H1 (cell line): ENCODE data around the gene CDK5. TPM values are rescaled to one million over a fixed set of nuclear protein-coding genes. Genes with fewer than 3 reads are reported as not detected.

Experiments
- CTCF ChIA-PET: fragments of 300-600 bp; sonication (Branson Sonifier 250); formaldehyde crosslinking; loops from one replicate; lab custom pipeline; 2021; ENCODE audit not compliant: partially characterized antibody; lab: Charles Lee
- POLR2A ChIA-PET: fragments of 300-600 bp; sonication (Branson Sonifier 250); formaldehyde crosslinking; loops from one replicate; lab custom pipeline; 2021; ENCODE audit warnings: inconsistent platforms; ENCODE audit not compliant: partially characterized antibody; lab: Charles Lee
- DNase-seq, 2 experiments: peaks; one replicate each; pipeline versions ENCODE4 v3.0.0 to v3.0.0-alpha.2; 2010 to 2022; ENCODE audit warnings: low spot score in 2 of 2, low read depth in 1 of 2, mixed read lengths in 1 of 2
- FAIRE-seq: peaks from 2 replicates; lab custom pipeline; 2011; peaks lifted over from hg19 to GRCh38; lab: Jason Lieb, UNC
- H2AFZ ChIP-seq: 2 replicates; pipeline ENCODE4 v1.8.1; 2012; ENCODE audit warnings: low read length, inconsistent platforms
- H2AK5ac ChIP-seq: 2 replicates; pipeline ENCODE4 v1.6.1; 2013; ENCODE audit warnings: low read depth, low read length
- H2BK120ac ChIP-seq: replicated peaks from 2 replicates; pipeline ENCODE3; 2013; ENCODE audit warnings: low read depth, low read length, inconsistent platforms
- H2BK12ac ChIP-seq: 2 replicates; pipeline ENCODE4 v1.6.1; 2013; ENCODE audit warnings: low read depth, low read length
- H2BK15ac ChIP-seq: 2 replicates; pipeline ENCODE4 v1.6.1; 2013; ENCODE audit warnings: low read length
- H2BK20ac ChIP-seq: 2 replicates; pipeline ENCODE4 v1.6.1; 2013; ENCODE audit warnings: low read length
- H2BK5ac ChIP-seq: 2 replicates; pipeline ENCODE4 v1.6.1; 2013; ENCODE audit warnings: low read depth, low read length
- H3K14ac ChIP-seq: 2 replicates; pipeline ENCODE4 v1.6.1; 2013; ENCODE audit warnings: inconsistent platforms; ENCODE audit not compliant: insufficient read length
- H3K18ac ChIP-seq: 2 replicates; pipeline ENCODE4 v1.6.1; 2013; ENCODE audit warnings: low read length; ENCODE audit errors: extremely low read depth
- H3K23ac ChIP-seq: 2 replicates; pipeline ENCODE4 v1.6.1; 2013; ENCODE audit warnings: inconsistent platforms; ENCODE audit not compliant: insufficient read length
- H3K23me2 ChIP-seq: 2 replicates; pipeline ENCODE4 v1.6.1; 2013; ENCODE audit warnings: low read depth, low read length
- H3K27ac ChIP-seq: 2 replicates; pipeline ENCODE4 v1.6.1; 2011; ENCODE audit warnings: low read depth, low read length, inconsistent platforms
- H3K27me3 ChIP-seq, 4 experiments: replicated peaks in 1 of 4; 1 replicate in 1 of 4; 2 replicates in 3 of 4; pipeline versions ENCODE4 v1.6.1 to v1.8.1; 2011 to 2013; ENCODE audit warnings: low read length in 3 of 4, mild to moderate bottlenecking in 3 of 4, inconsistent platforms in 2 of 4, mixed read lengths in 2 of 4, moderate library complexity in 1 of 4; ENCODE audit not compliant: control insufficient read depth in 3 of 4, insufficient read depth in 3 of 4; ENCODE audit errors: extremely low read depth in 1 of 4
- H3K36me3 ChIP-seq, 4 experiments: 2 replicates each; pipeline versions ENCODE4 v1.6.1 to v1.8.1; 2011 to 2013; ENCODE audit warnings: mild to moderate bottlenecking in 4 of 4, low read length in 3 of 4, moderate library complexity in 2 of 4, control low read depth in 1 of 4, inconsistent platforms in 1 of 4; ENCODE audit not compliant: insufficient read depth in 4 of 4, control insufficient read depth in 2 of 4
- H3K4ac ChIP-seq: replicated peaks from 2 replicates; pipeline ENCODE3; 2013; ENCODE audit warnings: low read length, low read depth, mixed read lengths, inconsistent platforms; ENCODE audit not compliant: insufficient read length
- H3K4me1 ChIP-seq, 4 experiments: replicated peaks in 1 of 4; 1 replicate in 1 of 4; 2 replicates in 3 of 4; pipeline versions ENCODE4 v1.6.1 to v1.8.1; 2011 to 2013; ENCODE audit warnings: low read length in 3 of 4, inconsistent platforms in 2 of 4, mixed read lengths in 1 of 4; ENCODE audit not compliant: insufficient read depth in 4 of 4, control insufficient read depth in 3 of 4
- H3K4me2 ChIP-seq, 2 experiments: 2 replicates each; pipeline versions ENCODE4 v1.6.1 to v1.8.1; 2011 to 2013; ENCODE audit warnings: low read depth in 2 of 2, low read length in 2 of 2, control low read depth in 1 of 2, inconsistent platforms in 1 of 2, mild to moderate bottlenecking in 1 of 2; ENCODE audit not compliant: insufficient read depth in 1 of 2
- H3K4me3 ChIP-seq, 4 experiments: fragments of 200-600, 300-600 bp in 1 of 4; sonication (generic), shearing (Covaris generic), sonication (Bioruptor Twin) in 1 of 4; 2 replicates each; pipeline versions ENCODE4 v1.5.1 to v1.8.1; 2011 to 2016; ENCODE audit warnings: low read length in 4 of 4, low read depth in 3 of 4, control low read depth in 2 of 4, inconsistent platforms in 2 of 4, mild to moderate bottlenecking in 2 of 4, mixed read lengths in 1 of 4, moderate library complexity in 1 of 4; ENCODE audit not compliant: insufficient read depth in 2 of 4; ENCODE audit errors: extremely low read depth in 1 of 4
- H3K56ac ChIP-seq: replicated peaks from 2 replicates; pipeline ENCODE3; 2013; ENCODE audit warnings: low read depth, mild to moderate bottlenecking, mixed read lengths, low read length, inconsistent platforms; ENCODE audit not compliant: insufficient read length
- H3K79me1 ChIP-seq: 2 replicates; pipeline ENCODE4 v1.6.1; 2013; ENCODE audit warnings: low read depth, low read length, control low read depth
- H3K79me2 ChIP-seq, 2 experiments: 2 replicates each; pipeline versions ENCODE4 v1.6.1 to v1.8.1; 2012 to 2013; ENCODE audit warnings: low read length in 2 of 2, mild to moderate bottlenecking in 2 of 2, inconsistent platforms in 1 of 2; ENCODE audit not compliant: insufficient read depth in 2 of 2, control insufficient read depth in 1 of 2
- H3K9ac ChIP-seq, 4 experiments: replicated peaks in 1 of 4; 1 replicate in 1 of 4; 2 replicates in 3 of 4; pipeline versions ENCODE4 v1.6.1 to v1.8.1; 2011 to 2013; ENCODE audit warnings: low read depth in 3 of 4, low read length in 3 of 4, control low read depth in 2 of 4, mild to moderate bottlenecking in 2 of 4, moderate library complexity in 2 of 4, inconsistent platforms in 1 of 4; ENCODE audit errors: extremely low read depth in 1 of 4
- H3K9me3 ChIP-seq, 2 experiments: 2 replicates each; pipeline versions ENCODE4 v1.6.1 to v1.8.1; 2012 to 2013; ENCODE audit warnings: mild to moderate bottlenecking in 2 of 2, moderate library complexity in 2 of 2, control low read depth in 1 of 2, inconsistent platforms in 1 of 2, low read depth in 1 of 2, low read length in 1 of 2, mixed read lengths in 1 of 2; ENCODE audit not compliant: insufficient read depth in 2 of 2
- H4K20me1 ChIP-seq, 2 experiments: replicated peaks in 1 of 2; 2 replicates each; pipeline versions ENCODE3 to v1.8.1; 2011 to 2013; ENCODE audit warnings: inconsistent platforms in 2 of 2, low read length in 2 of 2, mild to moderate bottlenecking in 1 of 2; ENCODE audit not compliant: insufficient read depth in 2 of 2, control insufficient read depth in 1 of 2
- H4K5ac ChIP-seq: 2 replicates; pipeline ENCODE4 v1.6.1; 2013; ENCODE audit warnings: low read length, low read depth, mixed read lengths, inconsistent platforms; ENCODE audit not compliant: insufficient read length
- H4K8ac ChIP-seq: 2 replicates; pipeline ENCODE4 v1.8.0; 2013; ENCODE audit warnings: mild to moderate bottlenecking, moderate library complexity, low read length, inconsistent platforms; ENCODE audit not compliant: insufficient read depth; ENCODE audit errors: extremely low read depth
- H4K91ac ChIP-seq: replicated peaks from 2 replicates; pipeline ENCODE3; 2013; ENCODE audit warnings: low read length, mixed read lengths, inconsistent platforms; ENCODE audit not compliant: insufficient read length
- CBX5 ChIP-seq: fragments of 300-800, 300-1000 bp; sonication (generic); IDR thresholded peaks from 2 replicates; pipeline ENCODE4 v1.7.1; 2016; ENCODE audit warnings: antibody characterized with exemption, low read length, low read depth
- CEBPB ChIP-seq: IDR thresholded peaks from 2 replicates; pipeline ENCODE4 v1.6.1; 2012; ENCODE audit warnings: low read depth, low read length
- JUND ChIP-seq: IDR thresholded peaks from 2 replicates; pipeline ENCODE4 v1.6.1; 2011; ENCODE audit warnings: mild to moderate bottlenecking, improper control_type of control experiment, low read length
- KDM4A ChIP-seq: IDR thresholded peaks from one replicate; pipeline ENCODE4 v1.7.1; 2012; ENCODE audit warnings: low read depth, mild to moderate bottlenecking, moderate library complexity, low read length, inconsistent platforms; ENCODE audit not compliant: severe bottlenecking
- KDM5A ChIP-seq: fragments of 200-600 bp; IDR thresholded peaks from 2 replicates; pipeline ENCODE4 v1.7.1; 2012; ENCODE audit warnings: mild to moderate bottlenecking, low read length, inconsistent platforms, mixed read lengths
- POLR2A ChIP-seq, 2 experiments: IDR thresholded peaks; 1 replicate in 1 of 2; 2 replicates in 1 of 2; pipeline ENCODE4 v1.6.1; 2011; ENCODE audit warnings: low read depth in 2 of 2, low read length in 2 of 2, mild to moderate bottlenecking in 2 of 2; ENCODE audit errors: control extremely low read depth in 1 of 2
- POLR2AphosphoS5 ChIP-seq: IDR thresholded peaks from 2 replicates; pipeline ENCODE4 v1.6.1; 2011; ENCODE audit warnings: low read depth, low read length
- RBBP5 ChIP-seq: IDR thresholded peaks from 2 replicates; pipeline ENCODE4 v1.7.1; 2012; ENCODE audit warnings: low read depth, mild to moderate bottlenecking, inconsistent platforms, low read length, moderate library complexity, borderline replicate concordance
- SAP30 ChIP-seq: fragments of 300-600 bp; sonication (generic); IDR thresholded peaks from 2 replicates; pipeline ENCODE4 v1.7.1; 2012; ENCODE audit warnings: low read length, moderate library complexity, mild to moderate bottlenecking, inconsistent platforms; ENCODE audit not compliant: insufficient read depth, insufficient replicate concordance
- SP1 ChIP-seq: IDR thresholded peaks from 2 replicates; pipeline ENCODE4 v1.6.1; 2011; ENCODE audit warnings: low read depth, low read length
- WGBS, 2 experiments: shearing (Covaris generic) in 1 of 2; methylation state at CpG; one replicate each; pipeline versions ENCODE4 v1.1.6 to v1.1.7; 2013 to 2015; ENCODE audit warnings: low lambda C conversion rate in 2 of 2, mixed read lengths in 2 of 2, inconsistent platforms in 1 of 2, low coverage in 1 of 2, missing lambda C conversion rate in 1 of 2; ENCODE audit not compliant: insufficient replicate concordance in 2 of 2, insufficient coverage in 1 of 2, insufficient read length in 1 of 2; ENCODE audit errors: extremely low coverage in 1 of 2, missing lambda C conversion rate in 1 of 2; 5-methylcytosine and 5-hydroxymethylcytosine counted together
- polyA plus RNA-seq, 7 experiments: library from polyadenylated mRNA; depleted of rRNA in 3 of 7; stranded (reverse) in 5 of 7; unstranded in 2 of 7; fragments of >200 nt in 5 of 7; fragments of 200-250 nt in 2 of 7; gene quantifications; 1 replicate in 5 of 7; 2 replicates in 1 of 7; 4 replicates in 1 of 7; pipeline versions ENCODE4 v1.2.1 to v1.2.3, GENCODE V29; 2011 to 2013; ENCODE audit warnings: missing spikeins in 2 of 7, mixed read lengths in 2 of 7
- total RNA-seq: library from RNA; stranded (reverse); fragmentation: NEBNext Ultra II Directional; extraction: Animal tissue kit (Norgen Biotek cat#: 25700); gene quantifications from 2 replicates; pipeline ENCODE4 v1.2.1, GENCODE V29; 2021
- TF ChIP-seq, protein P1 (sequence below): IDR thresholded peaks from 2 replicates; pipeline ENCODE4 v1.6.1; 2012; ENCODE audit warnings: inconsistent platforms

Gene CDK5
- total and polyA plus RNA-seq, 2 of the 8 experiments (the other 6 are each of a cell fraction or from before 2014, with no cell fraction given), result 22.8 to 37.2 TPM

DNA sequence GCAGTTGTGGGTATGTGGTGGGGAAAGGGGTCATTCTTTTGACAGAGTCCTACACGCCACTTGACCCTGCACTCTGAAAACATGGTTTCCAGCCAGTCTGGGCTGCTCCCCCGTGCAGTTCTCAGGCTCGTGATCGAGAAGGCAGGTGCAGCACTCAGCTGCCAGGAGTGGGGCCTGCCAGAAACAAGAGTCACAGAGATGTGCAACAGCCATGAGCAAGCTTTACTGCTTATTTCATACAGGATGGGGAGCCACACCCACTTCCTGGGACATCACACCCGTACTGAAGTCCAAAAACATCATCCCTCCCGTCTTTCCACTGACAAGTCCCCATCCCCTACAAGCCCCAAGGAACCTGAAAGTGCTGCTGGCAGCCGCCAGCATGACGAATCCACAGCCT lies 42.7 kb downstream of the CDK5 start:
- Histone ChIP-seq H3K23ac (no peak overlapping the region), H3K36me3 (no peaks in the 10 kb centered on the region), H2BK12ac (no peak overlapping the region), H3K4me3 (no peak overlapping the region), H3K79me1 (no peaks in the 10 kb centered on the region; the same call in 1 of the 2 replicates), H2BK20ac (no peak overlapping the region), H3K14ac (no peak overlapping the region), H3K9ac (no peak overlapping the region), H2AK5ac (no peak overlapping the region), H4K91ac (no peak overlapping the region), H4K5ac (no peak overlapping the region), H3K27ac (no peak overlapping the region), H3K9me3 (no peaks in the 10 kb centered on the region), H2BK15ac (no peak overlapping the region), H3K23me2 (peaks cover 7% of the 10 kb centered on the region; the same call in 1 of the 2 replicates), H3K27me3 (peaks cover 8 to 36% (median 30%) of the 10 kb centered on the region in 4 experiments), H4K20me1 (no peaks in the 10 kb centered on the region), H3K79me2 (no peaks in the 10 kb centered on the region), H4K8ac (no peak overlapping the region), H3K4me1 (peaks cover 0 to 37% (median 26%) of the 10 kb centered on the region in 4 experiments; a peak in 6 of 7 replicates), H3K18ac (no peak overlapping the region), H2BK120ac (no peak overlapping the region), H2BK5ac (no peak overlapping the region), H2AFZ (no peak overlapping the region), H3K4ac (no peak overlapping the region), H3K4me2 (no peak overlapping the region; a peak in 1 of 4 replicates), H3K56ac (no peak overlapping the region)
- no peak for FAIRE-seq
- DNase-seq, result no peak
- 86% methylated on average over 8 of the region's 8 CpGs; no CpG with 5 or more reads in 1 of the 2 experiments for WGBS, 2 experiments
- POLR2A ChIA-PET, result interaction anchor here (2.5 kb wide), 1 partner anchor 13 kb away, joined by 7 read pairs; the partner anchor contains the start of gene ABCB8
- CTCF ChIA-PET, result interaction anchor here (0.6 to 11.5 kb wide), 8 partner anchors 11 to 952 kb away, joined by 3 to 142 read pairs (median 3); partner anchors contain the start of gene NOS3
- TF ChIP-seq KDM4A (no peak), POLR2A (IDR thresholded peaks at IDR 0.05; ENCODE audit: control extremely low read depth in 1 of 2, low read depth in 2 of 2, low read length in 2 of 2) (no peak), SP1 (no peak), KDM5A (no peak), RBBP5 (no peak), CEBPB (no peak), CBX5 (no peak), JUND (no peak), POLR2AphosphoS5 (no peak), SAP30 (no peak)
- TF ChIP-seq, protein P1, sequence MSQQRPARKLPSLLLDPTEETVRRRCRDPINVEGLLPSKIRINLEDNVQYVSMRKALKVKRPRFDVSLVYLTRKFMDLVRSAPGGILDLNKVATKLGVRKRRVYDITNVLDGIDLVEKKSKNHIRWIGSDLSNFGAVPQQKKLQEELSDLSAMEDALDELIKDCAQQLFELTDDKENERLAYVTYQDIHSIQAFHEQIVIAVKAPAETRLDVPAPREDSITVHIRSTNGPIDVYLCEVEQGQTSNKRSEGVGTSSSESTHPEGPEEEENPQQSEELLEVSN, result no peak
